ENCODE results near the gene AKR1C8.
"Not testable (repeated sequence)": the region's sequence is repeated elsewhere in the genome, so short reads cannot be mapped to it uniquely, and the experiment has no call there.

AKR1C8 gene

GRCh38 chr10:5184987-5185775, at the start of gene AKR1C8:
TSS of gene AKR1C8 (minus strand) at chr10:5185150. CDS start at chr10:5185104, 46 bp downstream.
- DNase-seq = no peak

DNA sequence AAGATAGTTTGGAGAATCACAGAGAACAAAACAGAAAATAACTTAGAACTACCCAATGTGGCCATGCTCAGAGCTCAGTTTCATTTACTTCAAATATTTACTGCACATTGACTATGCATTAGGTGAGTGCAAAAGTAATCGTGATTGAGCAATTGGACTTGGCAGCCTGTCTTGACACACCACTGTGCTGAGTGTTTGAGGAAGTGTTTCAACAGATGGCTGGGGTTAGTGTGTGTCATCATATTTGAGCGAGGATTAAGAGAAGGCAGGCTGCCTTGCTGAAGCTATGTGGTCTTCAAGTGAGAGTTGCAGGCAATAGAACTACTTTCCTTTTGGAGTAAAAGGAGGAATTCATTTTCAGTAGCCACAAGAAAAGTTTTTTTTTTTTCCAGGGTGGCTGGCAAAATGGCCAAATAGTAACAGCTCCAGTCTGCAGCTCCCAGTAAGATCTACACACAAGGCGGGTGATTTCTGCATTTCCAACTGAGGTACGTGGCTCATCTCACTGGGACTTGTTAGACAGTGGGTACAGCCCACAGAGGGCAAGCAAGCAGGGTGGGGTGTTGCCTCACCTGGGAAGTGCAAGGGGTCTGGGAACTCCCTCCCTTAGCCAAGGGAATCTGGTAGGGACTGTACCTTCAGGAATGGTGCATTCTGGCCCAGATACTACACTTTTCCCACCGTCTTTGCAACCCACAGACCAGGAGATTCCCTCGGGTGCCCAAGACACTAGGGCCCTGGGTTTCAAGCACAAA, 49.3 kb upstream of the AKR1C8 start:
- DNase-seq = no peak

GRCh38 chr10:5233324-5233723, 48.4 kb upstream of the AKR1C8 start:
- DNase-seq = no peak

- no peak for DNase-seq
These were observed 44.1 kb upstream of the AKR1C8 start for GRCh38 chr10:5229019-5229418.

GRCh38 chr10:5222942-5223341, 38.0 kb upstream of the AKR1C8 start:
- DNase-seq = not testable (repeated sequence)

GRCh38 chr10:5219262-5219661, 34.3 kb upstream of the AKR1C8 start:
- no peak for DNase-seq

DNA sequence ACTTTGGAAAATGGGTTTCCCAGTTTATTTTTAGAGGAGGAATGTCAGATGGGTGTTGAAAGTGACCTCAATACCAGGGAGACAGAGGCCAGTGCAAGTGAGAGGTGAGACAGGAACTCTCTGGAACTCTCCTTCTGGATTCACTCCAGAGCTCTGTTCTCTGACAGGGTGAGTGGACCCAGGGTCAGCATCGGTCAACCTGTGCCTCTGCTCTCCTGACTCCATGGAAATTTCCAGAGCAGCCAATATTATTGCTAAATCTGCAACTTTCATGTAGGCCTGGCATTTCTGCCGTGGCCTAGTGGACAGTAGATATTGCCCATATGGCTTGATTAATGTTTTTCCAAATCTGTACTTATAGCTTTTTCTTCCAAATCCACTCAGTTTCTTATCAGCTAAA, 31.9 kb upstream of the AKR1C8 start:
- DNase-seq = no peak

DNA sequence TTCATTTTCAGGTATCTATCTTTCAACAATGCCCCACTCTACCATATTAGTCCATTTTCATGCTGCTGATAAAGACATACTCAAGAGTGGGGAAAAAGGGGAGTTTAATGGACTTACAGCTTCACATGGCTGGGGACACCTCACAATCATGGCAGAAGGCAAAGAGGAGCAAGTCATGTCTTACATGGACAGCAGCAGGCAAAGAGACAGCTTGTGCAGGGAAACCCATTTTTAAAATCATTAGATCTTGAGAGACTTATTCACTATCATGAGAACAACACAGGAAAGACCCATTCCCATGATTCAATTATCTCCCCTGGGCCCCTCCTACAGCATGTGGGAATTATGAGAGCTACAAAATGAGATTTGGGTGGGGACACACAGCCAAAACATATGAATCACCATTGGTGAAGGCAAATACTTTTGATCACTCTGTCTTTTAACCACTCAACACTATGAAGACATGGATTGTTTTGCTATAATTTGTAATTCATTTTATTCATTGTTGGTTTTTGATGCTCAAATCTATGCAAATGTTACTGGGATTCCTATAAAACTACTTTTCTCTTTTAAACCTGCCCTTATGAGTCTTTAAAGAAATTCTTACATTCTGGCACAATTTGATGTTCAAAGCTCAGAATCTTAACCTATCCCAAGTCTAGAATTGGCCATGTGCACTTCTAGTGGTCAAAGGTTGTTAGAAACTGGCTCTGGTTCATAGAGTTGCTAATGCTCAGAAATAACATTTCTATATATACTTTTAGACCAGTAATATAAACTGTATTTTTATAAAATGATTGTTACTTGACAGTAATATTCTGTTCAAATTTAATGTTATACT, 27.0 kb upstream of the AKR1C8 start:
- no peak for DNase-seq

GRCh38 chr10:5210261-5210660, 25.3 kb upstream of the AKR1C8 start:
- not testable (repeated sequence) for DNase-seq

- not testable (repeated sequence) for DNase-seq
These were observed 24.8 kb upstream of the AKR1C8 start for GRCh38 chr10:5209776-5210175.

GRCh38 chr10:5206799-5207198, 21.8 kb upstream of the AKR1C8 start:
- DNase-seq = no peak

DNA sequence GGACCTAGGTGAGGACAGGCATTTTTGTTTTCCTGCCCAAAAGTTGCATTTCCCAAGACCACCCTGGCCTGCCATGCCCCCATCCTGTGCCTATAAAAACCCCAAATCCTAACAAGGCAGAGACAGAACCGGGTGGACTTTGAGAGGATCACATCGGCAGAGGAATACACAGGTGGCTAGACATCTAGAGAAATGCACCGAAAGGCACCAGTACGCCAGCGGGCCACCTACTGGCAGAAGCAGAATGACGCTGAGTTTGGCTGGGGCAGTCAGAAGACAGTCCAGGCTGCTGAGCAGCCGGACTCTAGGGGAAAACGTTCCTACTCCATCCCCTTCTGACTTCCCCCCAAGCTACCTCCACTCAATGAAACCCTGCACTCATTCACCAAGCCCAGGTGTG, 14.4 kb upstream of the AKR1C8 start:
- DNase-seq = no peak

- no peak for DNase-seq
These were observed 13.4 kb upstream of the AKR1C8 start for GRCh38 chr10:5198386-5198785.

- DNase-seq = no peak
These were observed 11.8 kb upstream of the AKR1C8 start, which contains the start of gene AKR1C4 for GRCh38 chr10:5196702-5197113. TSS of gene AKR1C4 (plus strand) at chr10:5196837. CDS start at chr10:5196868, 31 bp downstream.

- no peak for DNase-seq
These were observed 10.9 kb upstream of the AKR1C8 start for GRCh38 chr10:5195727-5196374.

DNA sequence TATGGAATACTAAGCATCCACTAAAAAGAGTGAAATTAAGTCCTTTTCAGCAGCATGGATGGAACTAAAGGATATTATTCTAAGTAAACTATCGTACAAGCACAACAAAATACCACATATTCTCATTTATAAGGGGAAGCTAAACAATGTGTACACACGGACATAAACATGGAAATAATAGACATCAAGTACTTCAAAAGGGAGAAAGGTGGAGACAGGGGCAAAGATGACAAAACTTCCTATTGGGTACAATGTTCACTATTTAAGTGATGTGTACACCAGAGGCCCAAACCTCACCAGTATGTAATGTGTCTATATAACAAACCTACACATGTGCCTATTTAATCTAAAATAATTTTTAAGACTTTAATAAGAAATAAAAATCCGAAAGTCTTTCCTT, 9.5 kb upstream of the AKR1C8 start:
- DNase-seq = no peak

DNA sequence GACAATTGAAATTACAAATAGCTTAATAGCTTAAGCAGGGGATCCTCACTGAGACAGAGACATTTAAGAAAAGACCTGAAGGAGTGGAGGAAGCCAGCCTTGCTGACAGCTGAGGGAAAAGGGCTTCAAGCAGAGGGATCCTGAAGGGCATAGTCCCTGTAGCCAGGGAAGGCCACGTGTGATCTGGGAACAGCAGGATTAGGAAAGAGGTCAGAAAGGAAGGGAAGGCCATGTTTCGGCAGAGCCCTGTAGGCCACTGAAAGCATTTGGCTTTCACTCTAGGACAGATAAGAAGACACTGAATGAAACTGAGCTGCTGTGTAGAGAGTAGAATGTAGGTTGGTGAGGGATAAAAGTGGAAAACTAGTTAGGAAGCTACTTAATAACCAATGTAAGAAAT, 3.4 kb upstream of the AKR1C8 start:
- no peak for DNase-seq

- DNase-seq = no peak
These were observed 2.9 kb upstream of the AKR1C8 start for GRCh38 chr10:5187867-5188266.

- DNase-seq = no peak
These were observed 1.0 kb downstream of the AKR1C8 start for GRCh38 chr10:5183923-5184322.

DNA sequence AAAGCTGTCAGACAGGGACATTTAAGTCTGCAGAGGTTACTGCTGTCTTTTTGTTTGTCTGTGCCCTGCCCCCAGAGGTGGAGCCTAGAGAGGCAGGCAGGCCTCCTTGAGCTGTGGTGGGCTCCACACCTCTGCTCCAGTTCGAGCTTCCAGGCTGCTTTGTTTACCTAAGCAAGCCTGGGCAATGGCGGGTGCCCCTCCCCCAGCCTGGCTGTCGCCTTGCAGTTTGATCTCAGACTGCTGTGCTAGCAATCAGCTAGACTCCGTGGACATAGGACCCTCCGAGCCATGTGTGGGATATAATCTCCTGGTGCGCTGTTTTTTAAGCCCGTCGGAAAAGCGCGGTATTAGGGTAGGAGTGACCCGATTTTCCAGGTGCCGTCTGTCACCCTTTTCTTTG, 4.4 kb downstream of the AKR1C8 start:
- DNase-seq = not testable (repeated sequence)

DNA sequence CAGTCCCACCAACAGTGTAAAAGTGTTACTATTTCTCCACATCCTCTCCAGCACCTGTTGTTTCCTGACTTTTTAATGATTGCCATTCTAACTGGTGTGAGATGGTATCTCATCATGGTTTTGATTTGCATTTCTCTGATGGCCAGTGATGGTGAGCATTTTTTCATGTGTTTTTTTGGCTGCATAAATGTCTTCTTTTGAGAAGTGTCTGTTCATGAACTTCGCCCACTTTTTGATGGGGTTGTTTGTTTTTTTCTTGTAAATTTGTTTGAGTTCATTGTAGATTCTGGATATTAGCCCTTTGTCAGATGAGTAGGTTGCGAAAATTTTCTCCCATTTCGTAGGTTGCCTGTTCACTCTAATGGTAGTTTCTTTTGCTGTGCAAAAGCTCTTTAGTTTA, 9.4 kb downstream of the AKR1C8 start:
- not testable (repeated sequence) for DNase-seq

DNA sequence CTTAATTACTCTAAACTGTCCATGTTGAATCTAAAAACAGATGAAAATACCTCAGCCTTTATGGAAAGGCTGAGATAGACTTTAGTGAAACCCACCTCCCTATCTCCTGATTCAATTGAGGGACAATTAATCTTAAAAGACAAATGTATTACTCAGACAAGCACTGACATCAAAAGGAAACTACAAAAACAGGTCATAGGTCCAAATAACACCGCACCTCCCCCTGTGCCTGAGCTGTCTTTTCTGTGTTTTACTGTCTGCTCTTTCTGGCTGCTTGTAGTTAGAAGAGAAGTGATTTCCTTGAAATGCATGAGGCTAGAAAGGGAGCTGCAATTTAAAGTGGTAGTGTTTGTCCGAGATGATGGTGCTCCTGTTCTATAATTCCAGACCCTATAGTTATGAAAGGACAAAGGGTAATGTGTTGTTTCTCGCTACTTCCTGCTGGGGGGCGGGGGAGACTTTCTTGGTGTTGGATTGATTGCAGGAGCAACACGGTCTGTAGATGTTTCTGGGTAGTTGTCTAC, 16.0 kb downstream of the AKR1C8 start:
- DNase-seq = no peak
